ENCODE measurements around the gene HTT. TPM values are rescaled to one million over a fixed set of nuclear protein-coding genes. Genes with fewer than 3 reads are reported as not detected.
A peak's percentile ranks its signal among the peaks of the same experiment; 100 is the strongest.

The HTT gene
- total and polyA plus RNA-seq, 10 of the 15 experiments (the other 5 are each of a cell fraction or from before 2014, with no cell fraction given): 3.3 to 113 (median 43.3) TPM

DNA sequence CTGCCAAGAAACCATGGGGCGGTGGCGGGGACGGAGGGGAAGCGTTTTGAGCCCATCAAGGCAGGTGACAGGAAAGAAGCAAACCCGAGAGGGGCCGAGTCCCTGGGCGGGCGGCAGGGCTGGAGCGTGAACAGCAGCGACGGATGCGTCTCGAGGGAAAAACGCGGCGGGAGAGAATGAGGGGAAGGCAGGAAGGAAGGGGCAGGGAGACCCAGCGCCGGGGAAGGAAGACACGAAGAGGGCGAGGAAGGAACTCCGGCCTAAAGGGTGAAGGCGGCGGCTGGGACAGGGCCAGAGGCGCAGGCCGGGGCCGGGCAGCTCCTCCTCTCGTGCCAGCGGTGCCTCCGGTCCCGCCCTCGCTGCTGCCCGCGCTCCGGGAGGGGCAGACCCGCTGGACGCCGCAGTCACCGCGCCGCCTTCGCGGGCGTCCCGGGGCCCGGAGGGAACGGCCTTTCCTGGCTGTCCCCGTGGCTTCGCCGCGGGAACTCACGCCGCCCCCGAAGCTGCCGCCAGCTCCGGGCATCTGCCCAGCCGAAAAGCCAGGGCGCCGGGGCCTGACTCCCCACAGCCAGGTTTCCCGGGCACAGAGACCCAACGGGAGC is 217.6 kb downstream of the HTT start:
- Histone ChIP-seq H3K27me3 (replicated peaks in 1 of 2; ENCODE audit: control insufficient read depth in 2 of 2, insufficient read depth in 2 of 2, low read length in 1 of 2) (peaks cover 2 to 7% of the 10 kb centered on the region in 2 experiments; a peak in 2 of 4 replicates), H3K36me3 (ENCODE audit: control insufficient read depth in 2 of 2, insufficient read depth in 2 of 2, low read length in 1 of 2) (no peaks in the 10 kb centered on the region), H3K27ac (ENCODE audit: control insufficient read depth, insufficient read depth) (no peak overlapping the region), H3K9ac (ENCODE audit: control insufficient read depth, insufficient read depth, low read length) (peak overlapping the region; percentile 39; the same call in 1 of the 2 replicates), H2AFZ (ENCODE audit: control insufficient read depth, low read depth, low read length) (peak overlapping the region; percentile 66), H3K4me3 (peak overlapping the region; percentile 85), H3K9me3 (replicated peaks; ENCODE audit: control insufficient read depth, insufficient read depth, low read length) (no peaks in the 10 kb centered on the region; the same call in 2 of the 3 replicates), H3K4me2 (ENCODE audit: control insufficient read depth, insufficient read depth) (peak overlapping the region; percentile 100), H4K20me1 (ENCODE audit: control insufficient read depth, insufficient read depth) (no peaks in the 10 kb centered on the region), H3K79me2 (ENCODE audit: control insufficient read depth, insufficient read depth, low read length) (no peaks in the 10 kb centered on the region), H3K4me1 (ENCODE audit: control insufficient read depth, insufficient read depth, low read length) (peaks cover 11% of the 10 kb centered on the region; the same call in 1 of the 2 replicates)
- DNase-seq (ENCODE audit: low read depth, low spot score) (no peak), ATAC-seq (peak; percentile 68), FAIRE-seq (no peak)
- in situ Hi-C loops (cut with MboI): no loop called here
- ChIA-PET SMC1A (ENCODE audit: uncharacterized antibody, unreplicated experiment) (interaction anchor here (0.6 to 1.9 kb wide), 2 partner anchors 10 to 665 kb away, joined by 3 to 4 read pairs; no protein-coding TSS in a partner anchor), POLR2A (interaction anchor here (0.6 kb wide), 1 partner anchor 1354 kb away, joined by 7 read pairs; no protein-coding TSS in a partner anchor), CTCF (interaction anchor here (0.6 kb wide), 1 partner anchor 9 kb away, joined by 3 read pairs; no protein-coding TSS in a partner anchor), RAD21 (ENCODE audit: unreplicated experiment) (no interaction called here)
- intact Hi-C loops (cut with micrococcal nuclease; ENCODE audit: unreplicated experiment): no loop called here
- whole genome bisulfite sequencing (ENCODE audit: insufficient coverage, insufficient replicate concordance, low lambda C conversion rate, missing lambda C conversion rate): 2% methylated on average over 33 of the region's 60 CpGs
- BruUV-seq (replicated peaks): no TSS peak
- TF ChIP-seq RB1 (IDR thresholded peaks at IDR 0.05; ENCODE audit: borderline replicate concordance): 0 out of 2 replicates have a peak, but pooled peaks have one; percentile 56
- 0 out of 2 replicates have a peak, but pooled peaks have one; percentile 68 for TF ChIP-seq LARP7 (IDR thresholded peaks at IDR 0.05)
- TF ChIP-seq, protein P1, sequence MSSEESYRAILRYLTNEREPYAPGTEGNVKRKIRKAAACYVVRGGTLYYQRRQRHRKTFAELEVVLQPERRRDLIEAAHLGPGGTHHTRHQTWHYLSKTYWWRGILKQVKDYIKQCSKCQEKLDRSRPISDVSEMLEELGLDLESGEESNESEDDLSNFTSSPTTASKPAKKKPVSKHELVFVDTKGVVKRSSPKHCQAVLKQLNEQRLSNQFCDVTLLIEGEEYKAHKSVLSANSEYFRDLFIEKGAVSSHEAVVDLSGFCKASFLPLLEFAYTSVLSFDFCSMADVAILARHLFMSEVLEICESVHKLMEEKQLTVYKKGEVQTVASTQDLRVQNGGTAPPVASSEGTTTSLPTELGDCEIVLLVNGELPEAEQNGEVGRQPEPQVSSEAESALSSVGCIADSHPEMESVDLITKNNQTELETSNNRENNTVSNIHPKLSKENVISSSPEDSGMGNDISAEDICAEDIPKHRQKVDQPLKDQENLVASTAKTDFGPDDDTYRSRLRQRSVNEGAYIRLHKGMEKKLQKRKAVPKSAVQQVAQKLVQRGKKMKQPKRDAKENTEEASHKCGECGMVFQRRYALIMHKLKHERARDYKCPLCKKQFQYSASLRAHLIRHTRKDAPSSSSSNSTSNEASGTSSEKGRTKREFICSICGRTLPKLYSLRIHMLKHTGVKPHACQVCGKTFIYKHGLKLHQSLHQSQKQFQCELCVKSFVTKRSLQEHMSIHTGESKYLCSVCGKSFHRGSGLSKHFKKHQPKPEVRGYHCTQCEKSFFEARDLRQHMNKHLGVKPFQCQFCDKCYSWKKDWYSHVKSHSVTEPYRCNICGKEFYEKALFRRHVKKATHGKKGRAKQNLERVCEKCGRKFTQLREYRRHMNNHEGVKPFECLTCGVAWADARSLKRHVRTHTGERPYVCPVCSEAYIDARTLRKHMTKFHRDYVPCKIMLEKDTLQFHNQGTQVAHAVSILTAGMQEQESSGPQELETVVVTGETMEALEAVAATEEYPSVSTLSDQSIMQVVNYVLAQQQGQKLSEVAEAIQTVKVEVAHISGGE (CRISPR knock-in tag; IDR thresholded peaks at IDR 0.05): no peak
- TF ChIP-seq, protein P2, sequence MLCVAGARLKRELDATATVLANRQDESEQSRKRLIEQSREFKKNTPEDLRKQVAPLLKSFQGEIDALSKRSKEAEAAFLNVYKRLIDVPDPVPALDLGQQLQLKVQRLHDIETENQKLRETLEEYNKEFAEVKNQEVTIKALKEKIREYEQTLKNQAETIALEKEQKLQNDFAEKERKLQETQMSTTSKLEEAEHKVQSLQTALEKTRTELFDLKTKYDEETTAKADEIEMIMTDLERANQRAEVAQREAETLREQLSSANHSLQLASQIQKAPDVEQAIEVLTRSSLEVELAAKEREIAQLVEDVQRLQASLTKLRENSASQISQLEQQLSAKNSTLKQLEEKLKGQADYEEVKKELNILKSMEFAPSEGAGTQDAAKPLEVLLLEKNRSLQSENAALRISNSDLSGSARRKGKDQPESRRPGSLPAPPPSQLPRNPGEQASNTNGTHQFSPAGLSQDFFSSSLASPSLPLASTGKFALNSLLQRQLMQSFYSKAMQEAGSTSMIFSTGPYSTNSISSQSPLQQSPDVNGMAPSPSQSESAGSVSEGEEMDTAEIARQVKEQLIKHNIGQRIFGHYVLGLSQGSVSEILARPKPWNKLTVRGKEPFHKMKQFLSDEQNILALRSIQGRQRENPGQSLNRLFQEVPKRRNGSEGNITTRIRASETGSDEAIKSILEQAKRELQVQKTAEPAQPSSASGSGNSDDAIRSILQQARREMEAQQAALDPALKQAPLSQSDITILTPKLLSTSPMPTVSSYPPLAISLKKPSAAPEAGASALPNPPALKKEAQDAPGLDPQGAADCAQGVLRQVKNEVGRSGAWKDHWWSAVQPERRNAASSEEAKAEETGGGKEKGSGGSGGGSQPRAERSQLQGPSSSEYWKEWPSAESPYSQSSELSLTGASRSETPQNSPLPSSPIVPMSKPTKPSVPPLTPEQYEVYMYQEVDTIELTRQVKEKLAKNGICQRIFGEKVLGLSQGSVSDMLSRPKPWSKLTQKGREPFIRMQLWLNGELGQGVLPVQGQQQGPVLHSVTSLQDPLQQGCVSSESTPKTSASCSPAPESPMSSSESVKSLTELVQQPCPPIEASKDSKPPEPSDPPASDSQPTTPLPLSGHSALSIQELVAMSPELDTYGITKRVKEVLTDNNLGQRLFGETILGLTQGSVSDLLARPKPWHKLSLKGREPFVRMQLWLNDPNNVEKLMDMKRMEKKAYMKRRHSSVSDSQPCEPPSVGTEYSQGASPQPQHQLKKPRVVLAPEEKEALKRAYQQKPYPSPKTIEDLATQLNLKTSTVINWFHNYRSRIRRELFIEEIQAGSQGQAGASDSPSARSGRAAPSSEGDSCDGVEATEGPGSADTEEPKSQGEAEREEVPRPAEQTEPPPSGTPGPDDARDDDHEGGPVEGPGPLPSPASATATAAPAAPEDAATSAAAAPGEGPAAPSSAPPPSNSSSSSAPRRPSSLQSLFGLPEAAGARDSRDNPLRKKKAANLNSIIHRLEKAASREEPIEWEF (IDR thresholded peaks at IDR 0.05; ENCODE audit: insufficient replicate concordance, low read depth, low read length): no peak
- TF ChIP-seq BHLHE40 (IDR thresholded peaks at IDR 0.05; ENCODE audit: borderline replicate concordance in 1 of 2, low read depth in 2 of 2, low read length in 1 of 2): peak in 1 of 2 experiments; percentile 63; a peak in 1 of 4 replicates
- TF ChIP-seq NR2F1 (conservative IDR thresholded peaks at IDR 0.05): 0 out of 2 replicates have a peak, but pooled peaks have one; percentile 14
- no peak for TF ChIP-seq IKZF2 (IDR thresholded peaks at IDR 0.05)
- TF ChIP-seq YY1 (IDR thresholded peaks at IDR 0.05; ENCODE audit: low read depth, low read length): no peak
- TF ChIP-seq, protein P3, sequence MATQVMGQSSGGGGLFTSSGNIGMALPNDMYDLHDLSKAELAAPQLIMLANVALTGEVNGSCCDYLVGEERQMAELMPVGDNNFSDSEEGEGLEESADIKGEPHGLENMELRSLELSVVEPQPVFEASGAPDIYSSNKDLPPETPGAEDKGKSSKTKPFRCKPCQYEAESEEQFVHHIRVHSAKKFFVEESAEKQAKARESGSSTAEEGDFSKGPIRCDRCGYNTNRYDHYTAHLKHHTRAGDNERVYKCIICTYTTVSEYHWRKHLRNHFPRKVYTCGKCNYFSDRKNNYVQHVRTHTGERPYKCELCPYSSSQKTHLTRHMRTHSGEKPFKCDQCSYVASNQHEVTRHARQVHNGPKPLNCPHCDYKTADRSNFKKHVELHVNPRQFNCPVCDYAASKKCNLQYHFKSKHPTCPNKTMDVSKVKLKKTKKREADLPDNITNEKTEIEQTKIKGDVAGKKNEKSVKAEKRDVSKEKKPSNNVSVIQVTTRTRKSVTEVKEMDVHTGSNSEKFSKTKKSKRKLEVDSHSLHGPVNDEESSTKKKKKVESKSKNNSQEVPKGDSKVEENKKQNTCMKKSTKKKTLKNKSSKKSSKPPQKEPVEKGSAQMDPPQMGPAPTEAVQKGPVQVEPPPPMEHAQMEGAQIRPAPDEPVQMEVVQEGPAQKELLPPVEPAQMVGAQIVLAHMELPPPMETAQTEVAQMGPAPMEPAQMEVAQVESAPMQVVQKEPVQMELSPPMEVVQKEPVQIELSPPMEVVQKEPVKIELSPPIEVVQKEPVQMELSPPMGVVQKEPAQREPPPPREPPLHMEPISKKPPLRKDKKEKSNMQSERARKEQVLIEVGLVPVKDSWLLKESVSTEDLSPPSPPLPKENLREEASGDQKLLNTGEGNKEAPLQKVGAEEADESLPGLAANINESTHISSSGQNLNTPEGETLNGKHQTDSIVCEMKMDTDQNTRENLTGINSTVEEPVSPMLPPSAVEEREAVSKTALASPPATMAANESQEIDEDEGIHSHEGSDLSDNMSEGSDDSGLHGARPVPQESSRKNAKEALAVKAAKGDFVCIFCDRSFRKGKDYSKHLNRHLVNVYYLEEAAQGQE (IDR thresholded peaks at IDR 0.05; ENCODE audit: low read depth, low read length): no peak
- TF ChIP-seq KDM1A (IDR thresholded peaks at IDR 0.05; ENCODE audit: borderline replicate concordance): no peak

Data from GM12878 (cell line).